OCI-LY7 (cell line): ENCODE measurements around the gene FAM9C. TPM values are rescaled to one million over a fixed set of nuclear protein-coding genes. Genes with fewer than 3 reads are reported as not detected.
A peak's percentile ranks its signal among the peaks of the same experiment; 100 is the strongest.
"Not testable (repeated sequence)": the region's sequence is repeated elsewhere in the genome, so short reads cannot be mapped to it uniquely, and the experiment has no call there.

Experiments
- BruUV-seq: library from RNA; stranded (reverse); fragments of 400-500 nt; replicated peaks from 2 replicates; lab custom pipeline; 2021; lab: Mats Ljungman, UMichigan
- CTCF ChIA-PET: fragments of 300-600 bp; sonication (Branson Sonifier 250); formaldehyde crosslinking; loops from one replicate; lab custom pipeline; 2022; ENCODE audit warnings: antibody characterized with exemption; ENCODE audit not compliant: unreplicated experiment; lab: Charles Lee
- POLR2A ChIA-PET: fragments of 300-600 bp; sonication (Branson Sonifier 250); formaldehyde crosslinking; loops from one replicate; lab custom pipeline; 2022; ENCODE audit warnings: antibody characterized with exemption; lab: Charles Lee
- DNase-seq: peaks from one replicate; pipeline ENCODE4 v3.0.0-alpha.2; 2015; ENCODE audit warnings: low spot score
- H2AFZ ChIP-seq: fragments of 200-600 bp; sonication (generic), shearing (Covaris generic); 2 replicates; pipeline ENCODE4 v1.6.1; 2014; ENCODE audit warnings: mild to moderate bottlenecking, antibody characterized with exemption, low read length, moderate library complexity
- H3K27ac ChIP-seq: fragments of 200-600 bp; sonication (generic); 2 replicates; pipeline ENCODE4 v1.5.1; 2014; ENCODE audit warnings: mixed run types, low read depth, mild to moderate bottlenecking, moderate library complexity, low read length, inconsistent platforms; ENCODE audit not compliant: poor library complexity, severe bottlenecking
- H3K36me3 ChIP-seq: fragments of 200-600 bp; sonication (generic); 2 replicates; pipeline ENCODE4 v1.6.1; 2014; ENCODE audit warnings: mild to moderate bottlenecking, antibody characterized with exemption, low read length, moderate library complexity, mixed read lengths; ENCODE audit not compliant: insufficient read depth
- H3K4me1 ChIP-seq: fragments of 200-600 bp; sonication (generic); 2 replicates; pipeline ENCODE4 v1.5.1; 2014; ENCODE audit warnings: mild to moderate bottlenecking, low read length; ENCODE audit not compliant: insufficient read depth, poor library complexity, severe bottlenecking
- H3K4me2 ChIP-seq: fragments of 200-600 bp; sonication (generic); 2 replicates; pipeline ENCODE4 v1.6.1; 2014; ENCODE audit warnings: mild to moderate bottlenecking, low read length
- H3K4me3 ChIP-seq: fragments of 200-600 bp; sonication (generic); 2 replicates; pipeline ENCODE4 v1.5.1; 2014; ENCODE audit warnings: mild to moderate bottlenecking, low read depth, low read length; ENCODE audit not compliant: poor library complexity, severe bottlenecking
- H3K79me2 ChIP-seq: fragments of 200-600 bp; sonication (generic); 2 replicates; pipeline ENCODE4 v1.6.1; 2016; ENCODE audit warnings: low read depth, mild to moderate bottlenecking, low read length, moderate library complexity, mixed read lengths; ENCODE audit not compliant: insufficient read depth
- H3K9me2 ChIP-seq: fragments of 200-600 bp; sonication (generic); 2 replicates; pipeline ENCODE4 v1.6.1; 2016; ENCODE audit warnings: mild to moderate bottlenecking, low read length, mixed read lengths; ENCODE audit not compliant: insufficient read depth
- H3K9me3 ChIP-seq: fragments of 200-600 bp; sonication (generic); 2 replicates; pipeline ENCODE4 v1.6.1; 2014; ENCODE audit warnings: mild to moderate bottlenecking, mixed run types, low read length, mixed read lengths
- H4K20me1 ChIP-seq: fragments of 200-600 bp; sonication (generic); 2 replicates; pipeline ENCODE4 v1.6.1; 2014; ENCODE audit warnings: mild to moderate bottlenecking, antibody characterized with exemption, low read length, moderate library complexity, mixed read lengths; ENCODE audit not compliant: insufficient read depth
- CTCF ChIP-seq: fragments of 200-600 bp; sonication (generic); conservative IDR thresholded peaks from 2 replicates; pipeline ENCODE4 v1.5.1; 2014; ENCODE audit warnings: mild to moderate bottlenecking, antibody characterized with exemption, low read length, moderate library complexity, mixed read lengths
- EZH2phosphoT487 ChIP-seq: fragments of 200-600 bp; sonication (generic); IDR thresholded peaks from 2 replicates; pipeline ENCODE4 v1.6.1; 2018; ENCODE audit warnings: low read depth, borderline replicate concordance, mild to moderate bottlenecking, mixed run types, antibody characterized with exemption, low read length, moderate library complexity, mixed read lengths
- intact Hi-C: fragments of 100-400 bp; cut with micrococcal nuclease; formaldehyde crosslinking; loops from one replicate; pipeline ENCODE4 v1.10.0; 2022; ENCODE audit not compliant: unreplicated experiment
- total RNA-seq, 2 experiments: library from RNA; depleted of rRNA in 1 of 2; stranded (reverse); fragments of >200 nt in 1 of 2; shearing (Covaris generic) in 1 of 2; gene quantifications; 2 replicates each; pipeline ENCODE4 v1.2.3, GENCODE V29; 2014 to 2022

FAM9C gene
- total RNA-seq, 2 experiments from 2014 or later: not detected

GRCh38 chrX:13023567-13023966, 20.9 kb downstream of the FAM9C start:
- Histone ChIP-seq H3K79me2 (no peaks in the 10 kb centered on the region), H3K9me2 (no peaks in the 10 kb centered on the region), H4K20me1 (no peaks in the 10 kb centered on the region), H3K4me3 (no peak overlapping the region), H3K4me1 (peaks cover 9% of the 10 kb centered on the region), H3K27ac (no peak overlapping the region), H3K9me3 (no peaks in the 10 kb centered on the region), H3K4me2 (no peak overlapping the region), H2AFZ (no peak overlapping the region), H3K36me3 (no peaks in the 10 kb centered on the region)
- ChIA-PET CTCF (no interaction called here), POLR2A (interaction anchor here (1.4 kb wide), 1 partner anchor 26 kb away, joined by 3 read pairs; no protein-coding TSS in a partner anchor)
- no peak for DNase-seq
- TF ChIP-seq EZH2phosphoT487 (no peak), CTCF (no peak)
- no TSS peak for BruUV-seq
- intact Hi-C loops: no loop called here

- no TSS peak for BruUV-seq
- ChIA-PET POLR2A (interaction anchor here (1.1 to 1.6 kb wide), 4 partner anchors 9 to 27 kb away, joined by 3 to 5 read pairs (median 4); no protein-coding TSS in a partner anchor), CTCF (no interaction called here)
- no peaks in the 10 kb centered on the region for H4K20me1 ChIP-seq
- H3K4me3 ChIP-seq: no peak overlapping the region
- DNase-seq: peak; percentile 36
- H3K79me2 ChIP-seq: no peaks in the 10 kb centered on the region
- no peaks in the 10 kb centered on the region for H3K36me3 ChIP-seq
- H3K27ac ChIP-seq: no peak overlapping the region
- intact Hi-C loops: no loop called here
- peak overlapping the region; percentile 54; the same call in 1 of the 2 replicates for H2AFZ ChIP-seq
- no peak overlapping the region for H3K4me2 ChIP-seq
- H3K4me1 ChIP-seq: peaks cover 9% of the 10 kb centered on the region
- H3K9me3 ChIP-seq: no peaks in the 10 kb centered on the region
- no peaks in the 10 kb centered on the region for H3K9me2 ChIP-seq
- no peak for TF ChIP-seq EZH2phosphoT487
- TF ChIP-seq CTCF: no peak
These were observed 21.5 kb downstream of the FAM9C start for GRCh38 chrX:13022926-13023325.

GRCh38 chrX:13016731-13017130, 27.7 kb downstream of the FAM9C start:
- H3K9me3 ChIP-seq, H4K20me1 ChIP-seq, CTCF ChIA-PET, H3K79me2 ChIP-seq, H3K4me2 ChIP-seq, BruUV-seq, H2AFZ ChIP-seq, H3K36me3 ChIP-seq, intact Hi-C loops, DNase-seq, H3K27ac ChIP-seq, H3K9me2 ChIP-seq, H3K4me3 ChIP-seq: not testable (repeated sequence)
- peaks cover 18% of the 10 kb centered on the region for H3K4me1 ChIP-seq
- POLR2A ChIA-PET: interaction anchor here (0.5 kb wide), 1 partner anchor 193 kb away, joined by 3 read pairs; no protein-coding TSS in a partner anchor
